IMR-90 (cell line): Measurements from ENCODE around the gene MRPS10. TPM values are rescaled to one million over a fixed set of nuclear protein-coding genes. Genes with fewer than 3 reads are reported as not detected.
"Not testable (repeated sequence)": the region's sequence is repeated elsewhere in the genome, so short reads cannot be mapped to it uniquely, and the experiment has no call there.

Experiments
- ATAC-seq: fragments of 200-7000 bp; cut with Tn5 transposase; 2 replicates; pipeline ENCODE4 v1.9.1; 2020; ENCODE audit warnings: low read depth, mild to moderate bottlenecking, moderate library complexity
- BruUV-seq: library from RNA; stranded (reverse); fragments of 400-500 nt; replicated peaks from 2 replicates; lab custom pipeline; 2021; lab: Mats Ljungman, UMichigan
- CTCF ChIA-PET: fragments of 300-600 bp; formaldehyde crosslinking; extraction: SDS; loops from one replicate; lab custom pipeline; 2021; ENCODE audit warnings: antibody characterized with exemption; lab: Yijun Ruan, JAX
- POLR2A ChIA-PET: fragments of 300-600 bp; sonication (Branson Sonifier 250); formaldehyde crosslinking; loops from one replicate; lab custom pipeline; 2022; ENCODE audit warnings: antibody characterized with exemption; ENCODE audit not compliant: unreplicated experiment; lab: Charles Lee
- DNase-seq: peaks from one replicate; pipeline ENCODE4 v3.0.0; 2013
- H2AFZ ChIP-seq: replicated peaks from 2 replicates; pipeline ENCODE3; 2013; ENCODE audit warnings: low read length, mild to moderate bottlenecking; ENCODE audit not compliant: poor library complexity
- H2AK5ac ChIP-seq: 2 replicates; pipeline ENCODE4 v1.6.1; 2013; ENCODE audit warnings: low read depth, low read length, inconsistent platforms
- H2AK9ac ChIP-seq: replicated peaks from 2 replicates; pipeline ENCODE3; 2013; ENCODE audit warnings: mild to moderate bottlenecking, low read depth, low read length, moderate library complexity; ENCODE audit not compliant: poor library complexity
- H2BK120ac ChIP-seq: 2 replicates; pipeline ENCODE4 v1.6.1; 2013; ENCODE audit warnings: low read depth, low read length, inconsistent platforms
- H2BK15ac ChIP-seq: 3 replicates; pipeline ENCODE4 v1.6.1; 2013; ENCODE audit warnings: low read depth, low read length, inconsistent platforms
- H2BK20ac ChIP-seq: 2 replicates; pipeline ENCODE4 v1.6.1; 2013; ENCODE audit warnings: low read depth, mild to moderate bottlenecking, inconsistent platforms, low read length, moderate library complexity
- H2BK5ac ChIP-seq: 2 replicates; pipeline ENCODE4 v1.6.1; 2013; ENCODE audit warnings: mild to moderate bottlenecking, low read depth, low read length, inconsistent platforms; ENCODE audit not compliant: poor library complexity, severe bottlenecking
- H3K14ac ChIP-seq: replicated peaks from 2 replicates; pipeline ENCODE4 v1.6.1; 2013; ENCODE audit warnings: low read depth, low read length, inconsistent platforms
- H3K18ac ChIP-seq: 2 replicates; pipeline ENCODE4 v1.6.1; 2013; ENCODE audit warnings: low read depth, low read length, control low read depth
- H3K23ac ChIP-seq: 2 replicates; pipeline ENCODE4 v1.6.1; 2013; ENCODE audit warnings: low read depth, low read length, inconsistent platforms
- H3K27ac ChIP-seq: 2 replicates; pipeline ENCODE4 v1.5.1; 2013; ENCODE audit warnings: mild to moderate bottlenecking, control low read depth, low read length; ENCODE audit not compliant: insufficient read depth
- H3K27me3 ChIP-seq: 2 replicates; pipeline ENCODE4 v1.6.1; 2013; ENCODE audit warnings: low read length; ENCODE audit not compliant: control insufficient read depth, insufficient read depth
- H3K36me3 ChIP-seq: 2 replicates; pipeline ENCODE4 v1.6.1; 2013; ENCODE audit warnings: low read length, mixed read lengths; ENCODE audit not compliant: control insufficient read depth, insufficient read depth
- H3K4ac ChIP-seq: 2 replicates; pipeline ENCODE4 v1.6.1; 2013; ENCODE audit warnings: low read depth, low read length, inconsistent platforms
- H3K4me1 ChIP-seq: 2 replicates; pipeline ENCODE4 v1.6.1; 2013; ENCODE audit warnings: low read length, mixed read lengths; ENCODE audit not compliant: control insufficient read depth, insufficient read depth
- H3K4me2 ChIP-seq: 2 replicates; pipeline ENCODE4 v1.6.1; 2013; ENCODE audit warnings: low read depth, mild to moderate bottlenecking, control low read depth, low read length, moderate library complexity
- H3K4me3 ChIP-seq: 2 replicates; pipeline ENCODE4 v1.5.1; 2013; ENCODE audit warnings: low read depth, mild to moderate bottlenecking, control low read depth, low read length, moderate library complexity; ENCODE audit not compliant: insufficient read depth
- H3K56ac ChIP-seq: 2 replicates; pipeline ENCODE4 v1.6.1; 2013; ENCODE audit warnings: low read length, inconsistent platforms; ENCODE audit not compliant: insufficient read depth; ENCODE audit errors: extremely low read depth
- H3K79me1 ChIP-seq, 2 experiments: 2 replicates each; pipeline ENCODE4 v1.6.1; 2013; ENCODE audit warnings: low read length in 2 of 2, inconsistent platforms in 1 of 2, low read depth in 1 of 2
- H3K9ac ChIP-seq: 2 replicates; pipeline ENCODE4 v1.6.1; 2013; ENCODE audit warnings: low read depth, low read length, control low read depth
- H3K9me1 ChIP-seq: 2 replicates; pipeline ENCODE4 v1.6.1; 2013; ENCODE audit warnings: low read length, inconsistent platforms; ENCODE audit not compliant: insufficient read depth
- H3K9me3 ChIP-seq: 2 replicates; pipeline ENCODE4 v1.6.1; 2013; ENCODE audit warnings: low read length; ENCODE audit not compliant: control insufficient read depth, insufficient read depth
- H4K20me1 ChIP-seq: 2 replicates; pipeline ENCODE4 v1.6.1; 2013; ENCODE audit warnings: low read length, inconsistent platforms; ENCODE audit not compliant: insufficient read depth
- H4K5ac ChIP-seq: 2 replicates; pipeline ENCODE4 v1.6.1; 2013; ENCODE audit warnings: mild to moderate bottlenecking, low read depth, low read length, control low read depth
- H4K8ac ChIP-seq, 2 experiments: 2 replicates each; pipeline ENCODE4 v1.6.1; 2013; ENCODE audit warnings: low read depth in 2 of 2, low read length in 2 of 2, control low read depth in 1 of 2, inconsistent platforms in 1 of 2
- H4K91ac ChIP-seq: 2 replicates; pipeline ENCODE4 v1.6.1; 2013; ENCODE audit warnings: low read depth, low read length, inconsistent platforms; ENCODE audit not compliant: insufficient read depth
- ELK1 ChIP-seq: fragments of 150-350 bp; IDR thresholded peaks from 2 replicates; pipeline ENCODE4 v1.6.1; 2016; ENCODE audit warnings: low read depth, mild to moderate bottlenecking, low read length, moderate library complexity, borderline replicate concordance
- MXI1 ChIP-seq: IDR thresholded peaks from 2 replicates; pipeline ENCODE4 v1.6.1; 2012; ENCODE audit warnings: low read depth, mild to moderate bottlenecking, low read length, moderate library complexity, borderline replicate concordance
- RCOR1 ChIP-seq: IDR thresholded peaks from 2 replicates; pipeline ENCODE4 v1.6.1; 2012; ENCODE audit warnings: mild to moderate bottlenecking, low read length, improper control_type of control experiment; ENCODE audit not compliant: insufficient replicate concordance
- WGBS, 2 experiments: methylation state at CpG; one replicate each; pipeline versions ENCODE4 v1.1.5 to v1.1.7; 2013; ENCODE audit warnings: missing lambda C conversion rate in 2 of 2; ENCODE audit not compliant: insufficient read length in 1 of 2; ENCODE audit errors: extremely low coverage in 2 of 2; 5-methylcytosine and 5-hydroxymethylcytosine counted together
- dilution Hi-C: fragments of 300-500 bp; cut with HindIII; formaldehyde crosslinking; loops from one replicate; pipeline ENCODE4 v1.14.3; 2018; ENCODE audit warnings: low sequenced_read_pairs; ENCODE audit not compliant: unreplicated experiment
- in situ Hi-C: fragments of 300-500 bp; cut with MboI; formaldehyde crosslinking; loops from 3 replicates; pipeline ENCODE4 v1.14.3; 2019; ENCODE audit warnings: low sequenced_read_pairs, inconsistent platforms, mixed read lengths
- intact Hi-C: fragments of 100-400 bp; cut with micrococcal nuclease; formaldehyde crosslinking; loops from 2 replicates; pipeline ENCODE4 v1.10.0; 2022
- polyA plus RNA-seq, 3 experiments: library from polyadenylated mRNA; depleted of rRNA; stranded (reverse); fragments of >200 nt; gene quantifications; 2 replicates each; pipeline ENCODE4 v1.2.3, GENCODE V29; 2012; ENCODE audit warnings: low replicate concordance in 1 of 3
- total RNA-seq: library from RNA; depleted of rRNA; stranded (reverse); fragments of >200 nt; gene quantifications from 2 replicates; pipeline ENCODE4 v1.2.3, GENCODE V29; 2012

Gene MRPS10
- total and polyA plus RNA-seq, 2 of the 4 experiments (the other 2 are of a cell fraction): 28.5 to 47.0 TPM

GRCh38 chr6:42217157-42217518 lies 523 bp downstream of the MRPS10 start:
- Histone ChIP-seq H4K8ac (peak overlapping the region; percentile 94 to 98), H2AFZ (no peak overlapping the region), H3K9me1 (peaks cover 7% of the 10 kb centered on the region; the same call in 1 of the 2 replicates), H2BK15ac (no peak overlapping the region), H3K18ac (no peak overlapping the region), H3K4me1 (peaks cover 2% of the 10 kb centered on the region; the same call in 1 of the 2 replicates), H3K27me3 (no peaks in the 10 kb centered on the region), H3K23ac (peak overlapping the region; percentile 72; the same call in 1 of the 2 replicates), H3K79me1 (peaks cover 13 to 30% of the 10 kb centered on the region in 2 experiments; a peak in 2 of 4 replicates), H4K5ac (peak overlapping the region; percentile 5), H3K9ac (peak overlapping the region; percentile 98), H3K4me2 (peak overlapping the region; percentile 91), H3K56ac (peak overlapping the region; percentile 95), H2BK5ac (peak overlapping the region; percentile 69), H4K20me1 (no peaks in the 10 kb centered on the region), H2AK5ac (peak overlapping the region; percentile 10), H3K27ac (peak overlapping the region; percentile 43), H2AK9ac (no peak overlapping the region), H3K9me3 (no peaks in the 10 kb centered on the region), H3K14ac (peak overlapping the region; percentile 98), H3K36me3 (peaks cover 2% of the 10 kb centered on the region; the same call in 1 of the 2 replicates), H3K4me3 (peak overlapping the region; percentile 82), H2BK120ac (no peak overlapping the region; the same call in 1 of the 2 replicates), H2BK20ac (no peak overlapping the region), H4K91ac (peak overlapping the region; percentile 67; the same call in 1 of the 2 replicates), H3K4ac (peak overlapping the region; percentile 81; the same call in 1 of the 2 replicates)
- intact Hi-C loops: loop anchor here (1.0 to 10.0 kb wide), 3 partner anchors 235 to 432 kb away; partner anchors contain the start of genes PRICKLE4 and TOMM6
- DNase-seq (no peak), ATAC-seq (peak; percentile 4; the same call in 1 of the 2 replicates)
- in situ Hi-C loops: no loop called here
- ChIA-PET CTCF (interaction anchor here (1.0 to 1.2 kb wide), 2 partner anchors 50 to 331 kb away, joined by 3 to 6 read pairs; no protein-coding TSS in a partner anchor), POLR2A (no interaction called here)
- BruUV-seq: no TSS peak
- dilution Hi-C loops: no loop called here
- TF ChIP-seq MXI1 (no peak), RCOR1 (no peak), ELK1 (no peak)
- no CpG with 5 or more reads among the region's 5 CpGs for WGBS, 2 experiments

GRCh38 chr6:42216495-42216894 lies 1.2 kb downstream of the MRPS10 start:
- H3K18ac ChIP-seq, H2AK9ac ChIP-seq, H3K56ac ChIP-seq, H4K5ac ChIP-seq, H3K4ac ChIP-seq, H2AFZ ChIP-seq, H3K9me1 ChIP-seq, BruUV-seq, in situ Hi-C loops, dilution Hi-C loops, H3K27me3 ChIP-seq, H4K8ac ChIP-seq, H2BK20ac ChIP-seq, H3K4me3 ChIP-seq, H3K9ac ChIP-seq, H3K9me3 ChIP-seq, H3K4me1 ChIP-seq, DNase-seq, H4K20me1 ChIP-seq, H2BK5ac ChIP-seq, H2BK15ac ChIP-seq, POLR2A ChIA-PET, ATAC-seq, H2BK120ac ChIP-seq, H2AK5ac ChIP-seq, H3K14ac ChIP-seq, H4K91ac ChIP-seq, H3K27ac ChIP-seq, H3K23ac ChIP-seq, H3K36me3 ChIP-seq: not testable (repeated sequence)
- WGBS, 2 experiments: 100% methylated on average over 2 of the region's 18 CpGs; no CpG with 5 or more reads in 1 of the 2 experiments
- intact Hi-C loops: loop anchor here (10.0 kb wide), 1 partner anchor 432 kb away; the partner anchor contains the start of genes PRICKLE4 and TOMM6
- CTCF ChIA-PET: interaction anchor here (0.6 to 1.2 kb wide), 2 partner anchors 8 to 331 kb away, joined by 3 to 6 read pairs; no protein-coding TSS in a partner anchor
- Histone ChIP-seq H3K4me2 (peak overlapping the region; percentile 57), H3K79me1 (peaks cover 13 to 33% of the 10 kb centered on the region in 2 experiments; a peak in 2 of 4 replicates)
